Type B pancreatic cell (in vitro differentiated cells): Measurements from ENCODE around the gene TOMM5. TPM values are rescaled to one million over a fixed set of nuclear protein-coding genes. Genes with fewer than 3 reads are reported as not detected.

Experiments
- DNase-seq: peaks from one replicate; pipeline ENCODE4 v3.0.0; 2021; ENCODE audit warnings: mixed read lengths; ENCODE audit not compliant: unreplicated experiment; ENCODE audit errors: extremely low spot score
- H3K27ac Mint-ChIP-seq: 2 replicates; pipeline ENCODE4 v1.8.0; 2021; ENCODE audit warnings: mild to moderate bottlenecking, mixed read lengths
- H3K27me3 Mint-ChIP-seq: 2 replicates; pipeline ENCODE4 v1.8.0; 2021; ENCODE audit warnings: mixed read lengths
- H3K36me3 Mint-ChIP-seq: 2 replicates; pipeline ENCODE4 v1.8.0; 2021; ENCODE audit warnings: mixed read lengths
- H3K4me1 Mint-ChIP-seq: one replicate; pipeline ENCODE4 v1.8.0; 2021; ENCODE audit warnings: mixed read lengths; ENCODE audit not compliant: unreplicated experiment
- H3K4me3 Mint-ChIP-seq: 2 replicates; pipeline ENCODE4 v1.8.0; 2021; ENCODE audit warnings: mild to moderate bottlenecking, mixed read lengths
- H3K9me3 Mint-ChIP-seq: 2 replicates; pipeline ENCODE4 v1.8.0; 2021; ENCODE audit warnings: mixed read lengths
- total RNA-seq: library from RNA; stranded (reverse); gene quantifications from 2 replicates; pipeline ENCODE4 v1.2.1, GENCODE V29; 2021; ENCODE audit warnings: low replicate concordance
- TF ChIP-seq, protein P1 (sequence below): fragments of 200-600 bp; sonication (generic); conservative IDR thresholded peaks from 2 replicates; pipeline ENCODE4 v1.5.0; 2021; ENCODE audit warnings: antibody characterized with exemption, mild to moderate bottlenecking

TOMM5 gene
- total RNA-seq, 1 donor from 2014 or later, result 144 TPM

DNA sequence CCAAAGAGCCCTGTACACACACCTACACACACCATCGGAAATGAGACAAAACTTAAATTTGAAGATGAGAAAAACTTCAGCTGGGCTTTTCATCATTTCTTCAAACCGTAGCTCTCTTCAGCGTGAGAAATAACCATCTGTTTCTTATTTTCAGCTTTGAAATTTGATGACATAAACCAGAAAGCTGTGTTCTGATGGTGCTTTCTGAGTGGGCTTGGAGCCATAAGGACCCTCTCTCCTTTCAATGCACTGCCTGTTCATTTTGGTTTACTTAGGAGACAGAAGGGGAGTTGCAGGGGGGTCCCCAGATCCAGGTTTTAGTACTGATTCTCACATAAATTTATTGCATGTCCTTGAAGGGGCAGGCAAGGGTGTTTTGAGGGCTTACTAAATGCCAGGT is 25.7 kb downstream of the TOMM5 start:
- Mint-ChIP-seq H3K4me1 (no peaks in the 10 kb centered on the region), H3K27ac (no peak overlapping the region), H3K36me3 (peaks cover 13% of the 10 kb centered on the region), H3K9me3 (peaks cover 6% of the 10 kb centered on the region), H3K27me3 (no peaks in the 10 kb centered on the region), H3K4me3 (no peak overlapping the region)
- TF ChIP-seq, protein P1, sequence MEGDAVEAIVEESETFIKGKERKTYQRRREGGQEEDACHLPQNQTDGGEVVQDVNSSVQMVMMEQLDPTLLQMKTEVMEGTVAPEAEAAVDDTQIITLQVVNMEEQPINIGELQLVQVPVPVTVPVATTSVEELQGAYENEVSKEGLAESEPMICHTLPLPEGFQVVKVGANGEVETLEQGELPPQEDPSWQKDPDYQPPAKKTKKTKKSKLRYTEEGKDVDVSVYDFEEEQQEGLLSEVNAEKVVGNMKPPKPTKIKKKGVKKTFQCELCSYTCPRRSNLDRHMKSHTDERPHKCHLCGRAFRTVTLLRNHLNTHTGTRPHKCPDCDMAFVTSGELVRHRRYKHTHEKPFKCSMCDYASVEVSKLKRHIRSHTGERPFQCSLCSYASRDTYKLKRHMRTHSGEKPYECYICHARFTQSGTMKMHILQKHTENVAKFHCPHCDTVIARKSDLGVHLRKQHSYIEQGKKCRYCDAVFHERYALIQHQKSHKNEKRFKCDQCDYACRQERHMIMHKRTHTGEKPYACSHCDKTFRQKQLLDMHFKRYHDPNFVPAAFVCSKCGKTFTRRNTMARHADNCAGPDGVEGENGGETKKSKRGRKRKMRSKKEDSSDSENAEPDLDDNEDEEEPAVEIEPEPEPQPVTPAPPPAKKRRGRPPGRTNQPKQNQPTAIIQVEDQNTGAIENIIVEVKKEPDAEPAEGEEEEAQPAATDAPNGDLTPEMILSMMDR, result no peak
- DNase-seq, result no peak

- Mint-ChIP-seq H3K4me3 (no peak overlapping the region), H3K27me3 (no peaks in the 10 kb centered on the region), H3K9me3 (peaks cover 6% of the 10 kb centered on the region), H3K4me1 (no peaks in the 10 kb centered on the region), H3K36me3 (peaks cover 13% of the 10 kb centered on the region), H3K27ac (no peak overlapping the region)
- DNase-seq, result no peak
- TF ChIP-seq, protein P1, result no peak
These were observed 26.5 kb downstream of the TOMM5 start for GRCh38 chr9:37565661-37566618.

DNA sequence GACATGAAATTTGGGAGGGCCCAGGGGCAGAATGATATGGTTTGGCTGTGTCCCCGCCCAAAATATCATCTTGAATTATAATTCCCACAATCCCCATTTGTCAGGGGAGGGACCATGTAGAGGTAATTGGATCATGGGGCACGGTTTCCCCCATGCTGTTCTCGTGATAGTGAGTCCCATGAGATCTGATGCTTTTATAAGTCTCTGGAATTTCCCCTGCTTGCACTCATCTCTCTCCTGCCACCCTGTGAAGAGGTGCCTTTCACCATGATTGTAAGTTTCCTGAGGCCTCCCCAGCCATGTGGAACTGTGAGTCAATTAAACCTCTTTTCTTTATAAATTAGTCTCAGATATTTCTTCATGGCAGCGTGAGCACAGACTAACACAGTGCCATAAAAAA is 27.5 kb downstream of the TOMM5 start:
- Mint-ChIP-seq H3K9me3 (peaks cover 6% of the 10 kb centered on the region), H3K36me3 (peaks cover 13% of the 10 kb centered on the region), H3K27me3 (no peaks in the 10 kb centered on the region), H3K4me3 (no peak overlapping the region), H3K27ac (no peak overlapping the region), H3K4me1 (no peaks in the 10 kb centered on the region)
- TF ChIP-seq, protein P1, result no peak
- DNase-seq, result no peak

DNA sequence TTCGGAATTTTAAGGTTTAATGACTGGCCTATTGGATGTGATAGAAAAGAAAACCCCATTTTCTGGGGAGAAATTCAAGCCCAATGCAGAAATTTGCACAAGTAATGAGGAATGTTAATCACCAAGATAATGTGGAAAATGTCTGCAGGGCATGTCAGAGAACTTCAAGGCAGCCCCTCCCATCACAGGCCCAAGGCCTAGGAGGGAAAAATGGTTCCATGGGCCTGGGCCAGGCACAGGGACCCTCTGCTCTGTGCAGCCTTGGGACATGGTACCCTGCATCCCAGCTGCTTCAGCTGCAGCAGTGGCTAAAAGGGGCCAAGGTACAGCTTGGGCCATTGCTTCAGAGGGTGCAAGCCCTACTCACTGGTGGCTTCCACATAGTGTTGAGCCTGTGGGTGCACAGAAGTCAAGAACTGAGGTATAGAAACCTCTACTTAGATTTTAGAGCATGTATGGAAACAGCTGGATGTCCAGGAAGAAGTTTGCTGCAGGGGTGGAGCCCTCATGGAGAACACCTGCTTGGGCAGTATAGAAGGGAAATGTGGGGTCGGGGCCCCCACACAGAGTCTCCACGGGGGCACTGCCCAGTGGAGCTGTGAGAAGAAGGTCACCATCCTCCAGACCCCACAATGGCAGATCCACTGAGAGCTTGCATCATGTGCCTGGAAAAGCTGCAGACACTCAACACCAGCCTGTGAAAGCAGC is 28.4 kb downstream of the TOMM5 start:
- Mint-ChIP-seq H3K27me3 (no peaks in the 10 kb centered on the region), H3K4me3 (no peak overlapping the region), H3K9me3 (peaks cover 6% of the 10 kb centered on the region), H3K4me1 (no peaks in the 10 kb centered on the region), H3K36me3 (peaks cover 13% of the 10 kb centered on the region), H3K27ac (no peak overlapping the region)
- TF ChIP-seq, protein P1, result no peak
- DNase-seq, result no peak

DNA sequence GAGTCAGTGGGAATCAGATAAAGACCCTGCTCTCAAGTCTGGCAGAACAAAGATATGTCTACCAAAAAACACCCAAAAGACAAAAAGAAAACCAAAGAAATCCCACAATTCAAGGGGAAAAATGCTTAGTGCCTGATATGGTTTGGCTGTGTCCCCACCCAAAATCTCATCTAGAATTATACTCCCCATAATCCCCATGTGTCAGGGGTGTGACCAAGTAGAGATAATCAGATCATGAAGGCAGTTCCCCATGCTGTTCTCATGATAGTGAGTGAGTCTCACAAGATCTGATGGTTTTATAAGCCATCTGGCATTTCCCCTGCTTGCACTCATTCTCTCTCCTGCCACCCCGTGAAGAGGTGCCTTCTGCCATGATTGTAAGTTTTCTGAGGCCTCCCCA is 29.6 kb downstream of the TOMM5 start:
- Mint-ChIP-seq H3K27me3 (no peaks in the 10 kb centered on the region), H3K4me1 (peaks cover 1% of the 10 kb centered on the region), H3K4me3 (no peak overlapping the region), H3K9me3 (peaks cover 6% of the 10 kb centered on the region), H3K27ac (no peak overlapping the region), H3K36me3 (peaks cover 8% of the 10 kb centered on the region)
- TF ChIP-seq, protein P1, result no peak
- DNase-seq, result no peak
